GM21515 (cell line): Measurements from ENCODE around the gene KCTD1.

Experiments used
- ATAC-seq: cut with Tn5 transposase; IDR thresholded peaks from one replicate; pipeline ENCODE4 v1.9.1; 2021; ENCODE audit not compliant: unreplicated experiment

The KCTD1 gene

DNA sequence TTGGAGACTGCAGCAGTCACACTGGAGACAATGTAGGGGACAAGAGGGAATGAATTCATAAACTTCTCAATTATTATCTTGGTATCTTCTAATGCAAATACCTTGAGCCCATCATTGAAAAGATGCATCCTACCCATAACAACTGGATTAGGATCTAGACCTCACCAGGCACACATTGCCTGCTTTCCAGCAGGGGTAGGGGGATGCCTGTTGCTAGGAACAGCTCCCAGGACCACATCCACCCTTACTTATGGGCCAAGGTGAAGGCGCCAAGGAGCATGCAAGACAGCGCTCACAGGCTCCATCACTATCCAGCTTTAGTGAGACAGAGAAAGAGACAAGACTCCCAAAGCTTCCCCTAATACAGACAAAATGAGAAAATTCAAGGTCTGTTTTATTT, 24.4 kb downstream of the KCTD1 start:
- ATAC-seq, result no peak

DNA sequence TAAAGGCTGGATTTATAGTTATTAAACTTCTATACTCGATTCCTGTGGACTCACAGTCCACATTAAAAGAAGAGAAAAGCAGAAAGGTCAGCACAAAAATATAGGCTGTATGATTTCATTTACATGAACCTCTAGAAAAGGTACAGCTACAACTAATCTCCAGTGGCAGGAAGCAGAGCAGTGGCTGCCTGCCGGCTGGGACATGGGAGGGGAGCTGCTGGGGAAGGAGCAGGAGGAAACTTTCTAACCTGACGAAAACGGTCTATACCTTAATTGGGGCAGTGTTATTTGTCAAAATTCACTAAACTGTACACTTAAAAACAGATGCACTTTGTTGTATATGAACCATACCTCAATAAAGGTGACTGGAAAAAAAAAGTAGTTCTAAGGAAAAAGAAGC, 26.7 kb downstream of the KCTD1 start:
- no peak for ATAC-seq

DNA sequence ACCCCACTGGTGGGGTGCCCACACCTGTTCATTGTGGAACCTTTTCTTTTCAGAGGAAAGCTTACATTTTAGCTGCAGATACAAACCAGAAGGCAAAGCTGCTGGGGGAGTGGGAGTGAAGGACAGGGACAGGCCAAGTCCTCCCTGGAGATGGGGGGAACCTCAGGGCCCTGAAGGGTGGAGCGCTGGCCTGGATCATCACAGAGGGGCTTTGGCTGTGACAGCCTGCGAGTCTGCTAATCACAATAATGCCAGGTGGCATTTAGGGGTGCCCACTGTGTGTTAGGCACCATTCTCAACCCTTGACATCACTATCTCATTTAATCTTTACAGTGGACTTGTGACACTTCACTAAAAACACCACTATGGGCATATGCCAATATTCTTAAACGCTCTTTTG, 27.4 kb downstream of the KCTD1 start:
- ATAC-seq, result no peak

DNA sequence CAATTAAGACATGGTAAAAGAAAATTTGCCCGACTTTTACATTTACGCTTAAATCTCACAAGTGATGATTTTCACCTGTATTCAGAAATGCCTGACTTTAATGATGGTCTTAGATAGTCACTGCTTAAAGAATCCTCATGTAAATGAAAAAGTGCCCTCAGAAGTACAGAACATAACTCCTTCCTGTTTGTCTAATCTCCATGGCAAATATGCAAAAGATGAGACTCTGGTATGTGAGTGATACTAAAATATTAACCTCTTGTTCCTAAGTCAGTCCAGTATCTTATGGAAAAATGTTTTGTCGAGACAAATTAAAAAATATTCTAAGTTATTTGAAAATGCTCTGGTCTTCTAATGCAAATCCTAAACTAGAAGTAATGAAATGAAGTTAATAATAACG, 29.2 kb downstream of the KCTD1 start:
- no peak for ATAC-seq

DNA sequence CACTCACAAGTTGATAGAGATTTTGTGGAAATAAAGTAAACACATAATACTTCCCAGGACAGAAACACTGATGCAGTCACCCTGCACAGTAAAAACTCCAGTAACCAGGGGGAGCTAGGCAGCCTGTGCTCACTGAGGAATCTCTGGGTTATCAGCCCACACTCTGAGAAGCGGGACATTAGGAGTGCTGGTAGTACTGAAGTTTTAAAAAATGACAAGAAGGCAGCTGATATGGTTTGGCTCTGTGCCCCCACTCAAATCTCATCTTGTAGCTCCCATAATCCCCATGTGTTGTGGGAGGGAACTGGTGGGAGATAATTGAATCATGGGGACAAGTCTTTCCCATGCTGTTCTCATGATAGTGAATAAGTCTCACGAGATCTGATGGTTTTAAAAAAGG, 31.4 kb downstream of the KCTD1 start:
- ATAC-seq, result no peak

DNA sequence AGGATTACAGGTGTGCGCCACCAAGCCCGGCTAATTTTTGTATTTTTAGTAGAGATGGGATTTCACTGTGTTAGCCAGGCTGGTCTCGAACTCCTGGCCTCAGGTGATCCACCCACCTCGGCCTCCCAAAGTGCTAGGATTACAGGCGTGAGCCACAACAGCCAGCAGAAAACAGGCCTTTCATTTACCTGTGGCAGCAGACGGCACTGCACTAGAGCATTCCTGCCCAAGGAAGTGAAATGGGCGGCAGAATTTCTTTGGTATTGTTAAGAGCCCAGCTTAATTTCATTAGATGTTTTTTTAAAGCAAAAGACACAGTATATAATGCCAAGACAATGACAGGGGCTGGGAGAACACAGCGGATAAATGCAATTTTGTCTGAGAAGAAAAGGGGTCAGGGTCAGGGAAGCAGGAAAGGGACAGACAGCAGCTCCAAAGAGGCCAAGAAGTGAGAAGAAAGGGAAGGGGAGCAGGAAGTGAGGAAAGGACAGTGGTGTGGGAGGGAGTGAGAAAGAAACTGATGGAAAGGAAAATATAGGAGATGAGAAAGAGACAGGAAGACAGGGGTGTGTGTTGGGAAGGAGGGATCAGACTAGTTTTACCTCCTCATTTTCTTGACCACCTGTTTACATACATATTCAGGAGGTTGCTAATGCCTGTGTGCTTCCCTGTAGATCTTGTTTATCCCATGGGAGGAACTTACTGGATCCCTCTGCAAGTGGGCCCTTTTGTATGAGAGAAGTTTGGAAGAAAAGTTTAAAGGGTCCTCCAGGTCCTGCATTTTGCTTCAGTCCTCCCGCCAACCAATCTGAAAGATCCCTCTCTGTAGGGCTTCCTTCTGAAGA, 32.5 kb downstream of the KCTD1 start:
- ATAC-seq, result no peak

DNA sequence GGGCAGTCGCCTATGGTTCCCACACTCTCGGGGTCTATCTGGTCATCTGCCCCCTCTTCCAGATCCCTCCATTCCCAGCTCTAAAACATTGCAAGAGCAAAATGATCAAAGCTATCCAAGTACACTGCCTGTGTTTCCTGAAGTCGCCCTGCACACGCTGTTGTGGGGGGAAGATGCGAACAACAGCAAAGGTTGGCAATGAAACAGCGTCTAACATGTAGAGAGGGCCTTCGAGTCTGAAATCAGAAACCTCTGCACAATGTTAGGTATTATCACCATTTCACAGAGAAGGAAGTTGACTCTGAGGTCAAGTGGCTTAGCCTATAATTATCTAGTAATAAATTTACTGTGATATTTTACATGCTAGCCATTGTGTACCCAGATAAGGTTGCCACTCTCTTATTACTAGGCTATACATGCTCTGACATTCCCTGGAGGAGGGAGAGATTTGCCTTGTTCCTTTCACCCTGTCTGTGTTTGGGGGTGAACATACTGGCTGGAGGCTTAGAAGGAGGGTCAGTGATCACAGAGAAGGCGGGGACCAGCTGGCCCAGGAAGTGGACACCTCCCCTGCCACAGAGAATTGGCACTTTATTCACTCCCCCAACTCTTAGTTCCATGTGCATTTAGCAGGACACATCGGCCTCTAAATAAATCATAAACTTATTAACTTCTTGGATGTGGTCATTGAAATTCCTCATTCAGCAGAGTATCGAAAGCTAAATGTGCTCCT, 36.8 kb downstream of the KCTD1 start:
- no peak for ATAC-seq

DNA sequence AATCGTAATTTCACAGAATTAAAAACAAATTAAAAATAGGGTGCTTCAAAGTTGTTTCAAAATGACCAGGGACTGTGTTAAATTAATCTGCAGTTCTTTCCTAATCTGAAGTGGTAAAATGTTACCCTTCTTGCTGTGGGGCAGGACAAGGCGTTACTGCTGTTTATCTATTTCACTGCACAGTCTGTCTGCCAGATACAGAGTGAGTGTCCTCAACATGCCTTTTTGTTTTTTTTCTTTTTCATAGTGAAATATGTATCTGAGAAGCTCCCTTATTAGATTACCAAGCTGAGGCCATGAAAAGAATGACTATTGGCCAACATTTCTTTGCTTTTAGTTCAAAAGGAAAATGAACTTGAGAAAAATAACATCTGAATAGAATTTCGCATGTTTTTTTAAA, 38.0 kb downstream of the KCTD1 start:
- no peak for ATAC-seq

DNA sequence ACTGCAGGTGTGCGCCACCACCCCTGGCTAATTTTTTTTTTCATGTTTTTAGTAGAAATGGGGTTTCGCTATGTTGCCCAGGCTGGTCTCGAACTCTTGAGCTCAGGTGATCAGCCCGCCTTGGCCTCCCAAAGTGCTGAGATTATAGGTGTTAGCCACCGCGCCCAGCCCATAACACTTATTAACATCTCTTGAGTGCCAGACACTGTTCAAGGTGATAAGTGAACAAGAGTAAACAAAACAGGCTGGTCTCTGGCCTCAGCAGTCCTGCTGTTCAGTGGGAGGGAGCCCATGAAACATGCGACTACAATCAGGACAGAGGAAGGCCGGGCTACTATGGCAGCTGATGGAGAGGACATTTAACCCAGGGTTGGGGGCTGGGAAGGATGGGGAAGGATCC, 42.3 kb downstream of the KCTD1 start:
- ATAC-seq, result no peak

DNA sequence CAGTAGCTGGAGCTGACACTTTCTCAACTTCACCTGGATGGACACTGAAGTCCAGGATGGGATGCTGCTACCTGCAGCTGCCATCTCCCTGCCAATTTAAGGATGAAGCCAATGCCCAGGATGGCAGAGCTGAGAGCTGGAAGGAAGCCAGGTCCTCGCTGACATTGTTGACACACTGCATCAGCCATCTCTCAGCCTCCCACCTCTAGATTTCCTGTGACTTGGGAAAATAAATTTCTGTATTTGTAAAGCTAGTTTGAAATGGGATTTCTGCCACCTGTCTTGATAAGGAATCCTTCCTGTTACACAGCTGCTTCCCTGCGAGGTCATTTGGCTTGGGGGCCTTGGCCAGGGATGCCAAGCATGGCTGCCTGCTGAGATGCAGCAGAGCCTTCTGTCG, 43.5 kb downstream of the KCTD1 start:
- no peak for ATAC-seq

DNA sequence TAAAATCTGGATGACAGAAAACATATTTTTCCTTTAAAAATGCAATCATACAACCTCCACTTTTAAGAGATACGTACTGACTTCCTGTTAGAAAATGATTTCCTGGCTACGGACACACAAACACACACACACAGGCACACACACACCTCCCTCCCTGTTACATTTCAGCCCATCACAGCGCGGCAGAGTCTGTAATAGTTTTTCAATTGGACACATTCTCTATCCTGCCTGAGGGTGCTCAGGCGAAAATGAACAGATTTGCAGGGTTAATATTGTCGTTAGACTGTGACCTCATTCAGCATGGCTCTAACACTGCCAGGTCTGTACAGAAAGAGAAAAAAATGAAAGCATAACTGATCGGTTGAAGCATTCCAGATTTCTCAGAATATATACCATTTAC, 45.0 kb downstream of the KCTD1 start:
- ATAC-seq, result no peak

DNA sequence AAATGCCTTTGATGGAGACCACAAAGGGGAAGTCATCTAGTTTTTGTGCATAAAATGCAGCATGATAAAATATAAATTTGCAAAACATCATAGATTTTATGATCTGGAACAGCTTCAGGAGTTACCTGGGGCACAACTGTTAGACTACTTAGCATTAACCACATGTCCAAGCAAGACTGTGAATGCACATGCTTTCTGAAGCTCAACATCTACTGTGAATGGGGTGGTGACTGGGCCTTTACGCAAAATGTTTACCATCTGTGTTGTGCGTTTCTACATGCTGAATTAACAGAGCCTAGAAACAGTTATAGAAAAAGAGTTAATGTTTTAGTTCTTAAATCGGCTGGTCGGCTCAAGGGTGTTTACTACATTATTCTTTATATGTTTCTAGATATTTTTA, 45.5 kb downstream of the KCTD1 start:
- no peak for ATAC-seq

DNA sequence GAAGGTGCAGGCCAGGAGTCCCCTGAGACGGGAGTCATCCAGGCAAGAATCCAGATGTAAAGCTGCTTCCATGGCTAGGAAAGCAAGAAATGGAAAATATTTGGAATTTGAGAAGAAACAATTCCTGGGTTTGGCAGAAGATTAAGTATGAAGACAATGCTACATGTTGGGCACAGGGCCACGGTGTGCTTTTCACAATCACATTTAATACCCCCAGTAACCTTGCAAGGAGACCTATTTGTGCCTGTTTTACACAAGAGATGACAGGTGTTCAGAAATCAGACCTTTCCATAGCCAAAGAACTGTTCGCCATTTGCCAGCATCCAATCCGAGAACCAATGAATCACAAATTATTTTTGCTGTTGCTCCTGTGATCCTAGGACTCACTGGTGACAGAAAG, 50.5 kb downstream of the KCTD1 start:
- ATAC-seq, result no peak

DNA sequence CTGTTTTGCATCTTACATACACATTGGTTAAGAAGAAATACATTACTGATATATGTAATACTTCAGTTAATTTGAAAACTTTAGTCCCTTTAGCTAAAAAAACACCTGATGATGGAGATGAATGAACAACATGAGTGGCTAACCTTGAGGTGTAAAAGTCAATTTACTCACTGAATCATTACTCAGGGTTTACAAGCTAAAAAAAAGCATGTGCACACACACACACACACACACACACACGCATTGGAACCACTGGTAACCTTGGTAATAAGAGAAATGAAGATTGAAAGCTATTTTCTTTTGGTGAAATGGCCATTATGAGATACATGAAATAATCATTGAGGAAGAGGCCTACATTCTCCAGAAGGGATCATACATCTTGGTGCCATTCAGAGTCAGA, 51.8 kb downstream of the KCTD1 start:
- no peak for ATAC-seq

DNA sequence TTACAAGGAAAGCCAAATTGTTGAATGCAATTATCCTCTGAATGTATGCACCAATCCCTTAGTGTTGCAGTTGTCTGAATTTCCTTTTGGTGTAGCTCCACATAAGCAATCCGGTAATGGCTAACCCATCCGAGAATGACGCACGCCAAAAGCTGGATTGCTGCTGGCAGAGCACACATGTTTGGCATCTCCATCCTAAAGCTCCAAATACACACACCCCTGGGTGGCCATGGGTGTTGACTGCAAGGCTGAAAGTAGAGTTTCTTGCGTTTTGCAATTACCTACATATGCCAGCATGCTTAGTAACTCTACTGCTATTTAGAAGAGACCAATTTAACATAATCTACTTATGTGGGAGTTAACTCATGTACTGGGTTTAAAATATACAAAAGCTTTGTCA, 53.1 kb downstream of the KCTD1 start:
- ATAC-seq, result no peak

DNA sequence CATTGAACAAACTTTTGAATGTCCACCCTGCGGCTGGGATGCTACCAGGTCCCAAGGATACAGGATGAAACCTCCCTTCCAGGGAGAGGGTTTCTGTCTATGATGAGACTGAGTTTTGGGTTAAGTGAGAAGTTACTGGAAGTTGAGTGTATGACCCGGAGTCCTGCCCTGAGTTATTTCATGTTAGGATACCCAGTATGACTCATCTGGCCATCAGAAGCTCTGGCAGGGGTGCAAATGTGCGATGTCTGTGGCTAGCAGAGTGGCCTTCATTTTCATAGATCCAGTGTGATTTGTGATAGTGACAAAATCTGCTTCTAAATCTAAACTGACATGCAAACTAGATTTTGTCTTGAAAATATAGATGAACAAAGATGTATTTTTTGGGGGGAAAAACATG, 55.3 kb downstream of the KCTD1 start:
- no peak for ATAC-seq

DNA sequence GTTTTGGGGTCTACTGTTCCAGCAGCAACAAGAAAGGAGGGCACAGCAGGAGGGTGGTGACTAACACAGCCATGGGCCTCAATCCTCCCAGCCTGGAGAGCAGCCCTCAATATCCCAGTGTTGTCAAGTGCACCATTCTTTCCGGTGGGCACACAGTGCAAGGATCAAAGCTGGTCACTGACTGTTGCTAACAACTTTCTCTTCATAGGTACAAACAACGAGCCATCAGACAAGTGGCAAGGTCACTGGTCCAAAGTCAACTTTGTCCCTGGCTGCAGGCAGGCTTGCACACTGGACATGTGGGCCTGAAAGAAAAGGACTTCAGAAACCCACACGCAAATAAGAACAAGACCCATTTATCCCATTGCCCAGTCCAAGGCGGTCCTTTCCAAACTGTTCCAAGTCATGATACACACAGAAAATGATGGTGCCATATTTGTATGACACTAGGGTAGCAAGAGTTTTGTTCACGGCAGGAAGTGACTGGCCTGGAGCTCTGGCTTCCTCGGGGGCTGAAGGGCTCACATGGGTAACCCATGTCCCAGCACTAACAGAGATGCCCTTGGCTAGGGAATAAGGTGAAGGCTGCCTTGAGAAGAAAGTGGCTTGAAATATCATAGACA, 57.0 kb downstream of the KCTD1 start:
- no peak for ATAC-seq

DNA sequence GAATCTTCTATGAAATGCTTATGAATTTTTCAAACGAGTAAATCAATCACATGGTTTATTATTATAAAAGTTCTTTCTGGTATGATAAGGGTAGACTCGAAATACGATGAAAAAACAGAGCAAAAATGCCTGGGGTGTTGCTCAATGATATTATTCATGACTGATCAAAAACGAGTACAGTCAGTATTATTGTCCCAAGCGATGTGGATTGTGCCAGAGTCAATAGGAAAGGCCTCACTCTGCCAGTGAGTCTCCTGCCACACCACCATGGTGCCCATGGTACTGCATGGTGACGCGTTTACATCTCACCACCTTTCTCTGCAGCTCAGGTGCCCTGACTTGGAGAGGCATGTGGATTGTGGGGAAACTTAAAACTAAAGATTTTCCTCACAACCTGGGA, 58.5 kb downstream of the KCTD1 start:
- ATAC-seq, result no peak

DNA sequence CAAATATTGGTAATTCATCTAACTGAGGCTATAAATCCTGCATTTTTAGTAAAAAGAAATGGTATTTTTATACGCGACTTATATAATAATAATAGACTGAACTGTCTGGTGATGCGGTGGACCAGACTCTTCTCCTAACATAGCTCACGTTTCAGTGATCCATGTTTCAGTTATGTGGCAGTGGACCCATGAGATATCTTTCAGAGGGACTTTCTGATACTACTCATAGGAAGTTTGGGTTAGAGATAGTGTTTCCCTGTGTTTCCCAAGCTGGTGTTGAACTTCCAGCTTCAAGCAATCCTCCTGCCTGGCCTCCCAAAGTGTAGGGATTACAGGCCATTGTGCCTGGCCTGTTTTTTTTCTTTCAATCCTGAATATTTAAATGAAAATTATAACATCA, 59.2 kb downstream of the KCTD1 start:
- ATAC-seq, result no peak

DNA sequence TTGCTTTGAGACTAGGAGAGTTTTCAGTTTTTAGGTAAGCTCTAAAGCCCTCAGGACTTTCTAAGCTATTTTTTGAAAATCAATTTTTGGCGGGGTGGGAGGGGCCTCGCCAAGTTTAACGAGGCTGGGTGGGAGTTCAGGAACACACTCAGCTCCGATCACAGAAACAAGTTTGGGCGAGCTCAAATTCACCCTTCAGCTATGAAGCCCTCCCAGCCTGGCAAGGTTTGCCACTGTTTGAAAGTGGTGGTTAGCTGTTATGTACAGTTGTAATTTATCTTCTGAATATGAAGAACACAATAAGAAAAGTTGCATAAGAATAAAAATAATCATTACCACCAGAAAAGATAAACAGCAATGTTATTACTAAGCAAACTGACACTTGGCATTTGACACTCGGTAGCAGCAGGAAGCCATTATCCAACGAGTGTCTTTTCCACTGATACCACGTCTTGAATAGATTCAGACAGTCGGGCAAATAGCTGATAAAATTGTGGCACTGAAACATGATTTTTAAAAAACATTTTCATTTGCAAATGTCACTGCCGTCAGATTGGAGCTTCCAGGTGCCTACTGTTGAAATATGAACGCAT, 59.8 kb downstream of the KCTD1 start:
- no peak for ATAC-seq

DNA sequence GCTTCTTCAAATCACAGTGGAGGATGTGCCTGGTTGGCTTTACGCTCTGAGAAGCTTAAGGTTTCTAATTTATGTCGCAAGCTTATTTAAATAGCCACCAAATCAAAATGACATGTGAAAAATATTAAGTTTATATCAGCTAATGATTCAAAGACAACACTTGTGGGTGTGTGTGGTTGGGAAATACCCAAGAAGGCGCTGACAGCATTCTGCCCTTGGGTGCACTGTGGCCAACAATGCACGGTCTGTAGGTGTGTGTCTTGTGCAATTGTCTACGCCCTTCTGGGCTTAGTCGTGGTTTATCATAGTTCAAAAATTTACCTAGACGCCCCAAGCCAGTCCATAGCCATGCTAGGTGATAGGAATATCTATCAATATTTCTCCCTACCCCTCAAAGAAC, 60.9 kb downstream of the KCTD1 start:
- peak; percentile 67 for ATAC-seq

DNA sequence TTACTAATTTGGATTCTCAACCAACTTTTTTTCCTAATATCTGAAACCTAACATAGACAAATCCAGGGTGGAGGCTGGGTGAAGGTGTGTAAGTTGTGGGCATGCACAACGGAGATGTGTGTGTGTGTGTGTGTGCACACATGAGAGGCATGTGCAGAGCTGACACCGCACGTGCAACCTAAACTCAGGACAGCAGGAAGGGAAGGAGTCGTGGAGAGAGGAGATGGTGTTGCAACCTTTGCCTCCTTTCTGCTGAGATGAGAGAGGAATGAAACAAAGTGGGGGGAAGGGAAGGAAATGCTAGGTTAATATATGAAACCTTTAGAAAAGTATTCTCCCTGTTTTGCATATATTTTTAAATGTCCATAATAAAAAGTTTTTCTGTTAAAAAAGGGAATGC, 64.7 kb downstream of the KCTD1 start:
- no peak for ATAC-seq
